Suprapubic skin (tissue), 4 donors: Measurements from ENCODE around the gene SOCS3. TPM values are rescaled to one million over a fixed set of nuclear protein-coding genes. Genes with fewer than 3 reads are reported as not detected.

ENCODE experiments used
- DNase-seq, 2 donors: peaks; one replicate each; pipeline ENCODE4 v3.0.0-alpha.2; 2019; ENCODE audit warnings: low spot score in 2 of 2
- H3K27ac ChIP-seq: fragments of 200-600 bp; sonication (generic); one replicate; pipeline ENCODE4 v1.5.1; 2019
- H3K27me3 ChIP-seq: fragments of 200-600 bp; sonication (generic); one replicate; pipeline ENCODE4 v1.5.1; 2019
- H3K36me3 ChIP-seq: fragments of 200-600 bp; sonication (generic); one replicate; pipeline ENCODE4 v1.5.1; 2019
- H3K4me1 ChIP-seq: fragments of 200-600 bp; sonication (generic); one replicate; pipeline ENCODE4 v1.5.1; 2019
- H3K4me3 ChIP-seq: fragments of 200-600 bp; sonication (generic); one replicate; pipeline ENCODE4 v1.5.1; 2019; ENCODE audit warnings: mild to moderate bottlenecking
- H3K9me3 ChIP-seq: fragments of 200-600 bp; sonication (generic); one replicate; pipeline ENCODE4 v1.5.1; 2019
- CTCF ChIP-seq, 2 donors: fragments of 200-600 bp in 1 of 2; fragments of 450-650 bp in 1 of 2; sonication (generic) in 1 of 2; IDR thresholded peaks; one replicate each; pipeline ENCODE4 v1.5.1; 2016 to 2019; ENCODE audit warnings: antibody characterized with exemption in 2 of 2, mild to moderate bottlenecking in 1 of 2, moderate library complexity in 1 of 2
- EP300 ChIP-seq: sonication (generic); formaldehyde crosslinking; IDR thresholded peaks from one replicate; pipeline ENCODE4 v1.6.1; 2017; ENCODE audit warnings: antibody characterized with exemption
- POLR2A ChIP-seq, 2 donors: fragments of 450-650 bp; IDR thresholded peaks; one replicate each; pipeline ENCODE4 v1.6.1; 2017; ENCODE audit warnings: antibody characterized with exemption in 2 of 2, mild to moderate bottlenecking in 2 of 2, moderate library complexity in 2 of 2
- POLR2AphosphoS5 ChIP-seq, 3 donors: sonication (generic); formaldehyde crosslinking; IDR thresholded peaks; one replicate each; pipeline ENCODE4 v1.6.1; 2017; ENCODE audit warnings: antibody characterized with exemption in 3 of 3
- WGBS: methylation state at CpG from one replicate; pipeline ENCODE4 v1.1.5; 2018; 5-methylcytosine and 5-hydroxymethylcytosine counted together
- total RNA-seq, 4 donors: library from RNA; depleted of rRNA; stranded (reverse); fragments of >200 nt; gene quantifications; one replicate each; pipeline ENCODE4 v1.1.0, GENCODE V29; 2016

SOCS3 gene
- total RNA-seq, 4 donors from 2014 or later, result 33.2 to 264 (median 60.9) TPM

GRCh38 chr17:78383725-78384471 is 24.0 kb upstream of the SOCS3 start:
- TF ChIP-seq POLR2A (IDR thresholded peaks at IDR 0.05) (no peak), POLR2AphosphoS5 (IDR thresholded peaks at IDR 0.05) (peak in 2 of 3 donors; percentile 20 to 70), EP300 (peak; percentile 39), CTCF (IDR thresholded peaks at IDR 0.05) (no peak)
- 31% methylated on average over 15 of the region's 15 CpGs for WGBS
- Histone ChIP-seq H3K4me1 (peaks cover 85% of the 10 kb centered on the region), H3K27me3 (no peaks in the 10 kb centered on the region), H3K4me3 (no peak overlapping the region), H3K27ac (peak overlapping the region; percentile 63), H3K36me3 (no peaks in the 10 kb centered on the region), H3K9me3 (no peaks in the 10 kb centered on the region)
- peak in 1 of 2 donors; percentile 88 for DNase-seq

- Histone ChIP-seq H3K4me1 (peaks cover 82% of the 10 kb centered on the region), H3K9me3 (no peaks in the 10 kb centered on the region), H3K27ac (peak overlapping the region; percentile 23), H3K27me3 (no peaks in the 10 kb centered on the region), H3K36me3 (no peaks in the 10 kb centered on the region), H3K4me3 (no peak overlapping the region)
- WGBS, result 52% methylated on average over 12 of the region's 12 CpGs
- no peak for DNase-seq
- TF ChIP-seq EP300 (no peak), CTCF (IDR thresholded peaks at IDR 0.05) (no peak), POLR2A (IDR thresholded peaks at IDR 0.05) (no peak), POLR2AphosphoS5 (IDR thresholded peaks at IDR 0.05) (no peak)
Measured at GRCh38 chr17:78381601-78382232, 21.8 kb upstream of the SOCS3 start.

DNA sequence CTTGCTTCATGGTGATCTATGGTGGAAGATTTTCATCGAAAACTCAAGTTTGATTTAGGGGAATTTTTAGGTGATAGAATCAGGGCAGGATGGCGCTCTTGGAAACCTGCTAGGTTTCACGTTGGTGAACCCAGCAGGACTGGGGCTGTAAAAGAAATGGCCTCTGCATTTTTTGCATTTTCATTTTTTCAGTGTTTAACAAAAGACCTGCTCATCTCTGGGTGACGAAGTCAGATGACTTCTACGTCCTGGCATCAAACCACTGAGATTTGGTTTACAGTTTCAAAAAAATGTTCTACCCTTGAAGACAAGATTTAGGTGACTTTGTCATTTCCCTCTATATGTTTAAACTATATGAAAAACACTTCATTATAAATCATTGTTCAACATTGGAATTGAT is 20.5 kb upstream of the SOCS3 start:
- no peak for DNase-seq
- 78% methylated on average over 5 of the region's 5 CpGs for WGBS
- peaks cover 84% of the 10 kb centered on the region for H3K4me1 ChIP-seq
- H3K27me3 ChIP-seq, result no peaks in the 10 kb centered on the region
- H3K4me3 ChIP-seq, result no peak overlapping the region
- no peak for TF ChIP-seq EP300
- no peak for TF ChIP-seq POLR2A (IDR thresholded peaks at IDR 0.05)
- no peak for TF ChIP-seq CTCF (IDR thresholded peaks at IDR 0.05)
- no peak for TF ChIP-seq POLR2AphosphoS5 (IDR thresholded peaks at IDR 0.05)
- H3K27ac ChIP-seq, result no peak overlapping the region
- no peaks in the 10 kb centered on the region for H3K36me3 ChIP-seq
- no peaks in the 10 kb centered on the region for H3K9me3 ChIP-seq

DNA sequence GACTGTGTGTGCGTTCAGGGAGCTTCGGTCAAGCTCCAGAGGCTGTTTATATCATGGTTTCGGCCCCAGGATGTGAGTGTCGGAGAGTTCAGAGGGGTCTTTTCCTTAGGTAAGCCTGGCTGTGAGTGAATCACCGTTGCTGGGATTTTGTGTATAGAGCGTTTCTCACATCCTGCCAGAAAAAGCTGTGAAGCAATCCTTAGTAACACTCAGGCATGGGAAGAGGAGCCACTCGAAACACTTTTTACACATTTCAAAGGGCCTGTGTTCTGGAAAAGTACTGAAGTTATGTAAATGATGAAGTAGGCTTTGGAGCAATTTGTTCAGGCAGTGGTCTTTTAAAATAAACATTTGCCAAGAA is 19.2 kb upstream of the SOCS3 start:
- no peak for DNase-seq
- no peak for TF ChIP-seq EP300
- TF ChIP-seq POLR2AphosphoS5 (IDR thresholded peaks at IDR 0.05), result no peak
- no peak for TF ChIP-seq POLR2A (IDR thresholded peaks at IDR 0.05)
- no peak for TF ChIP-seq CTCF (IDR thresholded peaks at IDR 0.05)
- Histone ChIP-seq H3K27ac (peak overlapping the region; percentile 93), H3K4me1 (peaks cover 84% of the 10 kb centered on the region), H3K36me3 (no peaks in the 10 kb centered on the region), H3K9me3 (no peaks in the 10 kb centered on the region), H3K27me3 (no peaks in the 10 kb centered on the region), H3K4me3 (peak overlapping the region; percentile 100)
- 5% methylated on average over 7 of the region's 7 CpGs for WGBS
